Right atrium auricular region (tissue), 2 donors: ENCODE measurements around the gene MEDAG. TPM values are rescaled to one million over a fixed set of nuclear protein-coding genes. Genes with fewer than 3 reads are reported as not detected.

Experiments
- DNase-seq: peaks from one replicate; pipeline ENCODE4 v3.0.0-alpha.2; 2019; ENCODE audit warnings: low spot score
- H3K27ac ChIP-seq, 2 donors: fragments of 200-600 bp; sonication (generic); 1 replicate in 1 of 2; 2 replicates in 1 of 2; pipeline ENCODE4 v1.5.1; 2016 to 2019
- H3K27me3 ChIP-seq, 2 donors: fragments of 200-600 bp; sonication (generic); one replicate each; pipeline versions ENCODE4 v1.5.1 to v1.6.0; 2017 to 2019
- H3K36me3 ChIP-seq: fragments of 200-600 bp; sonication (generic); one replicate; pipeline ENCODE4 v1.5.1; 2016
- H3K4me1 ChIP-seq, 2 donors: fragments of 200-600 bp; sonication (generic); one replicate each; pipeline versions ENCODE4 v1.5.1 to v1.6.0; 2017 to 2019
- H3K4me3 ChIP-seq, 2 donors: fragments of 200-600 bp; sonication (generic); 1 replicate in 1 of 2; 2 replicates in 1 of 2; pipeline ENCODE4 v1.5.1; 2017 to 2019; ENCODE audit warnings: mild to moderate bottlenecking in 1 of 2, moderate library complexity in 1 of 2
- H3K9me3 ChIP-seq, 2 donors: fragments of 200-600 bp; sonication (generic); one replicate each; pipeline ENCODE4 v1.5.1; 2019
- total RNA-seq, 2 donors: library from RNA; depleted of rRNA; stranded (reverse); fragments of >200 nt; gene quantifications; one replicate each; pipeline ENCODE4 v1.1.0, GENCODE V29; 2016
- TF ChIP-seq, protein P1 (sequence below), 2 donors: fragments of 200-600 bp; sonication (generic); IDR thresholded peaks; one replicate each; pipeline ENCODE4 v1.5.1; 2019; ENCODE audit warnings: antibody characterized with exemption in 2 of 2

MEDAG gene
- total RNA-seq, 2 donors from 2014 or later, result 37.4 to 42.4 TPM

DNA sequence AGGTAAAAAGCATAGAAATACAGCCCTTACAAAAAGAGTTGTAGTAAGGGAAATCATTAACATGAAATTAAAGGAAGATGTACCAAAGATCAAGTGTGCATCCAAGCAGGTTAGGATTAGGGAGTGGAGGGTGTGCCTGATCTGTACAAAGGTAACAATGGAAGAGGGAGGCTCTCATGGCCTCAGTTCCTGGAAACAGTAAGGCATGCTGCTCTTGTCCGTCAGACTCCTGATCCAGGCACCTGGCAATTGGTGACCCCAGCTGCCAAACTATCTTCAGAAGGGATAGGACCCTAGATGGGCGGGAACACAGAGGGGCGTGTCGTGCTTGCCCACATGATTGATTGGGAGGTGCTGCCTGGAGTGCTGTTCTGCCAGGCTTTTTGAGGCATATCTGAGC lies 30.9 kb downstream of the MEDAG start:
- DNase-seq, result no peak

GRCh38 chr13:30943881-30944280 lies 37.8 kb downstream of the MEDAG start:
- no peak for DNase-seq
- H3K9me3 ChIP-seq, result peaks cover 0 to 15% of the 10 kb centered on the region in 2 donors
- H3K4me1 ChIP-seq, result no peaks in the 10 kb centered on the region
- H3K4me3 ChIP-seq, result no peak overlapping the region
- H3K27me3 ChIP-seq, result no peaks in the 10 kb centered on the region
- TF ChIP-seq, protein P1, sequence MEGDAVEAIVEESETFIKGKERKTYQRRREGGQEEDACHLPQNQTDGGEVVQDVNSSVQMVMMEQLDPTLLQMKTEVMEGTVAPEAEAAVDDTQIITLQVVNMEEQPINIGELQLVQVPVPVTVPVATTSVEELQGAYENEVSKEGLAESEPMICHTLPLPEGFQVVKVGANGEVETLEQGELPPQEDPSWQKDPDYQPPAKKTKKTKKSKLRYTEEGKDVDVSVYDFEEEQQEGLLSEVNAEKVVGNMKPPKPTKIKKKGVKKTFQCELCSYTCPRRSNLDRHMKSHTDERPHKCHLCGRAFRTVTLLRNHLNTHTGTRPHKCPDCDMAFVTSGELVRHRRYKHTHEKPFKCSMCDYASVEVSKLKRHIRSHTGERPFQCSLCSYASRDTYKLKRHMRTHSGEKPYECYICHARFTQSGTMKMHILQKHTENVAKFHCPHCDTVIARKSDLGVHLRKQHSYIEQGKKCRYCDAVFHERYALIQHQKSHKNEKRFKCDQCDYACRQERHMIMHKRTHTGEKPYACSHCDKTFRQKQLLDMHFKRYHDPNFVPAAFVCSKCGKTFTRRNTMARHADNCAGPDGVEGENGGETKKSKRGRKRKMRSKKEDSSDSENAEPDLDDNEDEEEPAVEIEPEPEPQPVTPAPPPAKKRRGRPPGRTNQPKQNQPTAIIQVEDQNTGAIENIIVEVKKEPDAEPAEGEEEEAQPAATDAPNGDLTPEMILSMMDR (IDR thresholded peaks at IDR 0.05), result no peak
- H3K36me3 ChIP-seq, result no peaks in the 10 kb centered on the region
- H3K27ac ChIP-seq, result no peak overlapping the region

More for the DNA sequence above, 30.9 kb downstream of the MEDAG start:
- Histone ChIP-seq H3K4me3 (no peak overlapping the region), H3K36me3 (no peaks in the 10 kb centered on the region), H3K27ac (no peak overlapping the region), H3K4me1 (peaks cover 0 to 6% of the 10 kb centered on the region in 2 donors), H3K9me3 (peaks cover 0 to 8% of the 10 kb centered on the region in 2 donors), H3K27me3 (no peaks in the 10 kb centered on the region)
- TF ChIP-seq, protein P1 (IDR thresholded peaks at IDR 0.05), result no peak

DNA sequence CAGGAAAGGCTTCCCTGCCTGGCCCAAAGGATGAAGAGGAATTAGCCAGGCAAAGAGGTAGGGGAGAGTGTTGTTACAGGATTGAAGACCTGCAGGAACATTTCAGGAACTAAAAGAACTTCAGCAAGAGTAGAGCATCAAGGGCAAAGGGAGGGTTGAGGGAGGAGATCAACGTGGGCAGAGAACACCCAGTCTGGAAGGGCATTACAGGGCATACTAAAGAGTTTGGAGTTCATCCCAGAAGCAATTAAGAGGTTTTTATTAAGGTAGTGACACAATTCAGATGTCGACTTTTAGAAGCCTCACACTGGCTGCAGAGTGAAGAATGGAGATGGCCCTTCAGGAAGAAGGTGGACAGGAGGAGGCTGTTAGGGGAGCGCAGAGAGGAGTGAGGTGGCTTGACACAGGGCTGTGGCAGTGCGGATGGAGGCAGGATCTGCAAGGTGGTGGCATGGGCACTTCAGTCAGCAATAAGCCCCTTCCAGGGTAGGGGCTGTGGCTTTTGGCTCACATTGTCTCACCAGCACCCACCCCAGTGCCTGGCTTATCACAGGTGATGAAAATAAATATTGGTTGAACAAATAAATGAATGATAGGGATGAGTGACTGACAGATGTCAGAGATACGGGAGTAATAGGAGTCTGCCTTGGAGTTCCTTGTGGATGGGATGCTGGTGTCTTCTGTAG lies 51.3 kb downstream of the MEDAG start:
- Histone ChIP-seq H3K36me3 (no peaks in the 10 kb centered on the region), H3K9me3 (peaks cover 0 to 12% of the 10 kb centered on the region in 2 donors), H3K4me1 (no peaks in the 10 kb centered on the region), H3K27ac (no peak overlapping the region), H3K4me3 (no peak overlapping the region), H3K27me3 (no peaks in the 10 kb centered on the region)
- TF ChIP-seq, protein P1 (IDR thresholded peaks at IDR 0.05), result no peak
- DNase-seq, result no peak

DNA sequence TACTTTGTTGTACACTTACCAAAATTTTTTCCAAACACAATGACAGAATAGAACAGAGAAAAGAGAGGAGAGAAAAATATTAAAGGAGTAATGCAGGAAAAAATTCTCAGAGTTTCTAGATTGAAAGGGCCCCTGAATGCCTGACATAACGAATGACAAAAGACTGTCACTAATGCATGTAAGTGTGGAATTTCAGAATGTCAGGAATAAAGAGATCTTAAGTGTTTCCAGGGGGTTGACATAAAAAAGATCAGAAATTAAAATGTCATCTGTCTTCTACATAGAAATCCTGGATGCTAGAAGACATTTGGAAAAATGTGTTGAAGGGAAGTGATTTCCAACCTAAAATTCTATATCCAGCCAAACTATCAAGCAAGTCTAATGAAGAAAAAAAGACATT lies 53.6 kb downstream of the MEDAG start:
- Histone ChIP-seq H3K4me3 (no peak overlapping the region), H3K27me3 (no peaks in the 10 kb centered on the region), H3K36me3 (no peaks in the 10 kb centered on the region), H3K27ac (no peak overlapping the region), H3K4me1 (no peaks in the 10 kb centered on the region), H3K9me3 (peaks cover 0 to 12% of the 10 kb centered on the region in 2 donors)
- no peak for DNase-seq
- TF ChIP-seq, protein P1 (IDR thresholded peaks at IDR 0.05), result no peak

- Histone ChIP-seq H3K4me3 (no peak overlapping the region), H3K27me3 (no peaks in the 10 kb centered on the region), H3K36me3 (no peaks in the 10 kb centered on the region), H3K9me3 (peaks cover 0 to 9% of the 10 kb centered on the region in 2 donors), H3K27ac (no peak overlapping the region), H3K4me1 (no peaks in the 10 kb centered on the region)
- TF ChIP-seq, protein P1 (IDR thresholded peaks at IDR 0.05), result no peak
- no peak for DNase-seq
Measured at GRCh38 chr13:30963791-30964190, 57.7 kb downstream of the MEDAG start.

- Histone ChIP-seq H3K4me3 (no peak overlapping the region), H3K27me3 (no peaks in the 10 kb centered on the region), H3K4me1 (no peaks in the 10 kb centered on the region), H3K36me3 (no peaks in the 10 kb centered on the region), H3K9me3 (no peaks in the 10 kb centered on the region), H3K27ac (no peak overlapping the region)
- DNase-seq, result no peak
- TF ChIP-seq, protein P1 (IDR thresholded peaks at IDR 0.05), result no peak
Measured at GRCh38 chr13:30965380-30965779, 59.3 kb downstream of the MEDAG start.
